ENCODE measurements around the gene AKTIP. TPM values are rescaled to one million over a fixed set of nuclear protein-coding genes. Genes with fewer than 3 reads are reported as not detected.

Gene AKTIP
- total RNA-seq, 1 experiment from 2014 or later: 26.2 TPM

DNA sequence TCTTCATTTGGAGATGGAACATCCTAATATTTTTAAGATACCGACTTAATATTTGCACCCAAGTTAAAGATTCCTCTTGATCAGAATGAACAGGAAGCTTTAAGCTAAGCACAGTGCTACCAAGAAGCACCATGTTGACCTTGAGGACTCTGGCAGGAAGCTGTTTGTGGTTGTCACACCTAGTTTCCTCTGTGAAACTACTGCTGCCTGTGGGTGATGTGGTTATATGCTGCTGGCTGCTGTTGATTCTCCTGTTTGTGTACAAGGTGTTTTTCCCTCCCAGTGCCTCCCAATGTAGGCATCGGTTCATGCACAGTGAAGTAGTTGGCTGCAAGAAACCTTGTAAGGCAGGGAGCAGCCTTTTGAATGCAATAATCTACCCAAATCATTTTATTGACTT is 45.3 kb downstream of the AKTIP start:
- Histone ChIP-seq H3K4ac (ENCODE audit: low read depth, low read length) (no peak overlapping the region), H2AFZ (ENCODE audit: low read length) (no peak overlapping the region), H3K56ac (ENCODE audit: insufficient read length, low read depth, low read length) (no peak overlapping the region), H2BK5ac (ENCODE audit: insufficient read length, low read length) (peak overlapping the region; percentile 79), H3T11ph (ENCODE audit: low read length) (no peak overlapping the region), H2BK20ac (ENCODE audit: low read depth, low read length, poor library complexity, severe bottlenecking) (no peak overlapping the region), H3K23me2 (ENCODE audit: insufficient read length, low read depth, low read length, poor library complexity, severe bottlenecking) (no peaks in the 10 kb centered on the region), H4K91ac (ENCODE audit: insufficient read length, low read depth, low read length) (no peak overlapping the region), H4K20me1 (ENCODE audit: control insufficient read depth, insufficient read depth, insufficient read length) (no peaks in the 10 kb centered on the region), H3K27ac (ENCODE audit: insufficient read length, low read depth, low read length) (no peak overlapping the region), H3K9ac (ENCODE audit: extremely low read depth, insufficient read length, low read length) (no peak overlapping the region), H2BK15ac (ENCODE audit: low read depth, low read length) (no peak overlapping the region), H2AK5ac (ENCODE audit: insufficient read length, low read length) (no peak overlapping the region), H2BK12ac (ENCODE audit: insufficient read length, low read depth, low read length) (no peak overlapping the region), H3K27me3 (ENCODE audit: insufficient read depth, low read length) (no peaks in the 10 kb centered on the region), H3K79me1 (ENCODE audit: insufficient read depth, low read depth, low read length, poor library complexity, severe bottlenecking) (no peaks in the 10 kb centered on the region), H3K14ac (ENCODE audit: insufficient read depth, low read length) (no peak overlapping the region), H4K5ac (ENCODE audit: insufficient read length, low read depth, low read length) (no peak overlapping the region), H3K79me2 (ENCODE audit: insufficient read depth, low read length) (no peaks in the 10 kb centered on the region), H3K18ac (ENCODE audit: insufficient read length, low read depth, low read length) (no peak overlapping the region), H3K9me3 (ENCODE audit: control insufficient read depth, low read depth, low read length) (no peaks in the 10 kb centered on the region), H2BK120ac (ENCODE audit: low read depth, low read length, poor library complexity, severe bottlenecking) (no peak overlapping the region), H3K23ac (ENCODE audit: insufficient read length, low read depth, low read length) (no peak overlapping the region), H4K8ac (replicated peaks; ENCODE audit: insufficient read length, low read depth, low read length) (no peak overlapping the region), H3K4me1 (ENCODE audit: insufficient read depth, low read length) (no peaks in the 10 kb centered on the region), H3K4me2 (ENCODE audit: insufficient read depth, insufficient read length, low read length) (no peak overlapping the region)
- Mint-ChIP-seq H3K4me3 (no peak overlapping the region), H3K4me1 (peaks cover 6 to 10% of the 10 kb centered on the region in 2 experiments), H3K27me3 (ENCODE audit: low read depth) (no peaks in the 10 kb centered on the region), H3K36me3 (ENCODE audit: insufficient read depth in 1 of 3, low read depth in 3 of 3) (peaks cover 20 to 76% (median 69%) of the 10 kb centered on the region in 3 experiments; a peak in 6 of 7 replicates), H3K9me3 (no peaks in the 10 kb centered on the region), H3K27ac (no peak overlapping the region; a peak in 1 of 7 replicates)
- no peak for DNase-seq
- no CpG with 5 or more reads among the region's 2 CpGs for WGBS (ENCODE audit: extremely low coverage, insufficient read length, low lambda C conversion rate)
- TF ChIP-seq, protein P1, sequence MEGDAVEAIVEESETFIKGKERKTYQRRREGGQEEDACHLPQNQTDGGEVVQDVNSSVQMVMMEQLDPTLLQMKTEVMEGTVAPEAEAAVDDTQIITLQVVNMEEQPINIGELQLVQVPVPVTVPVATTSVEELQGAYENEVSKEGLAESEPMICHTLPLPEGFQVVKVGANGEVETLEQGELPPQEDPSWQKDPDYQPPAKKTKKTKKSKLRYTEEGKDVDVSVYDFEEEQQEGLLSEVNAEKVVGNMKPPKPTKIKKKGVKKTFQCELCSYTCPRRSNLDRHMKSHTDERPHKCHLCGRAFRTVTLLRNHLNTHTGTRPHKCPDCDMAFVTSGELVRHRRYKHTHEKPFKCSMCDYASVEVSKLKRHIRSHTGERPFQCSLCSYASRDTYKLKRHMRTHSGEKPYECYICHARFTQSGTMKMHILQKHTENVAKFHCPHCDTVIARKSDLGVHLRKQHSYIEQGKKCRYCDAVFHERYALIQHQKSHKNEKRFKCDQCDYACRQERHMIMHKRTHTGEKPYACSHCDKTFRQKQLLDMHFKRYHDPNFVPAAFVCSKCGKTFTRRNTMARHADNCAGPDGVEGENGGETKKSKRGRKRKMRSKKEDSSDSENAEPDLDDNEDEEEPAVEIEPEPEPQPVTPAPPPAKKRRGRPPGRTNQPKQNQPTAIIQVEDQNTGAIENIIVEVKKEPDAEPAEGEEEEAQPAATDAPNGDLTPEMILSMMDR (conservative IDR thresholded peaks at IDR 0.05): no peak

All from H9 (cell line).